Measurements from ENCODE around the gene CCDC34.

CCDC34 gene

DNA sequence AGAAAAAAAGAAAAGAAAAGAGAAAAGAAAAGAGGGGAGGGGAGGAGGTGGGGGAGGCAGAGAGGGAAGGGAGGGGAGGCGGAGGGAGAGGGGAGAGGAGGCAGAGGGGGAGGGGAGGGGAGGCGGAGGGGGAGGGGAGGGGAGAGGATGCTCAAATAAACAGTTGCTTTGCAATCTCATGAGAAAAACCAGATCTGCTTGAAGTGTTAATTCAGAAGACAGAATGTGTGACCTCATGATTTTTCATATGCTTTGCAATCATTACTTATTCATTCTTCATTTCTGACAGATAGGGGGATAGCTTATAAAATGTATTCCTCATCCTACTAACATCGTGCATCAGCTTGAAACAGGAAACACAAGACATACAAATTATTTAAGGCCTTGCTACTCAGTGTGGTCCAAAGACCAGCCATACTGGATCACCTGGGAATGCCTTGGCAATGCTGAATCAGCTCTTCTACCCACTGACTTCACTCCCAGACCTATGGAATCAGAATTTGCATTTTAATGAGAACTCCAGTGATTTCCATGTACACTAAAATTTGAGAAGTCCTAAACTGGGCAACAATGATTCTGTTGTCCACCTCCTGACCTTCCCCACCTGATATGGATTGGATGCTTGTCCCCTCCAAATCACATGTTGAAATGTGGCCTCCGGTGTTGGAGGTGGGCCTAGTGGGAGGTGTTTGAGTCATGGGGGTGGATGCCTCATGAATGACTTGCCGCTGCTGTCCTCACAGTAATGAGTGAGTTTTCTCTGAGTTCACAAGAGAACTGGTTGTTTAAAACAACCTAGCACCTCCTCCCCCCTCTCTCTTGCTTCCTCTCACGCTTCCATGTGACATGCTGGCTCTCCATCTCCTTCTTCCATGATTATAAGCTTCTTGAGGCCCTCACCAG is 69.2 kb downstream of the CCDC34 start:
- Histone ChIP-seq H3K27me3 (no peaks in the 10 kb centered on the region), H3K36me3 (peaks cover 5% of the 10 kb centered on the region; the same call in 1 of the 2 replicates), H3K9me3 (peaks cover 29% of the 10 kb centered on the region), H3K4me2 (no peak overlapping the region), H3K4me3 (no peak overlapping the region), H3K9ac (no peak overlapping the region), H3K4me1 (no peaks in the 10 kb centered on the region), H3K27ac (no peak overlapping the region), H4K20me1 (no peaks in the 10 kb centered on the region)
- TF ChIP-seq Cebpa-rat (IDR thresholded peaks at IDR 0.05), result no peak

DNA sequence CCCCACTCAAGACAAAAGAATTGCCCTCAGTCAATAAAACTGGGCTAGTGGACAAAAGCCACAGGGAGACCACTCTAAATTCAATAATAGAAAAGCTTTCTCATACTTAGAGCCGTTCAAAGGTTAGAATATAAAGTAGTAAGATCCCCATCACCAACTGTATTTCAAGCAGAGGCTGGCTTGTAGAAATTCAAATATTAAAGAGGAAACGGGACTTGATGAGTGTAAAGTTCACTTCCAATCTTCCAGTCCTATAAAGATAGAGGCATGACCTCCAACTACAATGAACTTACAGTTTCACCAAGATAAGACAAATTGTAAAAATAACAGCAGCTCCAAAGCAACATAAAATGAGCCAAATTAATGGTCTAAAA is 70.4 kb downstream of the CCDC34 start:
- H4K20me1 ChIP-seq, result no peaks in the 10 kb centered on the region
- H3K9me3 ChIP-seq, result peaks cover 29% of the 10 kb centered on the region
- H3K9ac ChIP-seq, result no peak overlapping the region
- no peak for TF ChIP-seq Cebpa-rat (IDR thresholded peaks at IDR 0.05)
- H3K4me2 ChIP-seq, result no peak overlapping the region
- H3K4me1 ChIP-seq, result no peaks in the 10 kb centered on the region
- H3K36me3 ChIP-seq, result peaks cover 5% of the 10 kb centered on the region; the same call in 1 of the 2 replicates
- H3K27me3 ChIP-seq, result no peaks in the 10 kb centered on the region
- no peak overlapping the region for H3K27ac ChIP-seq
- no peak overlapping the region for H3K4me3 ChIP-seq

DNA sequence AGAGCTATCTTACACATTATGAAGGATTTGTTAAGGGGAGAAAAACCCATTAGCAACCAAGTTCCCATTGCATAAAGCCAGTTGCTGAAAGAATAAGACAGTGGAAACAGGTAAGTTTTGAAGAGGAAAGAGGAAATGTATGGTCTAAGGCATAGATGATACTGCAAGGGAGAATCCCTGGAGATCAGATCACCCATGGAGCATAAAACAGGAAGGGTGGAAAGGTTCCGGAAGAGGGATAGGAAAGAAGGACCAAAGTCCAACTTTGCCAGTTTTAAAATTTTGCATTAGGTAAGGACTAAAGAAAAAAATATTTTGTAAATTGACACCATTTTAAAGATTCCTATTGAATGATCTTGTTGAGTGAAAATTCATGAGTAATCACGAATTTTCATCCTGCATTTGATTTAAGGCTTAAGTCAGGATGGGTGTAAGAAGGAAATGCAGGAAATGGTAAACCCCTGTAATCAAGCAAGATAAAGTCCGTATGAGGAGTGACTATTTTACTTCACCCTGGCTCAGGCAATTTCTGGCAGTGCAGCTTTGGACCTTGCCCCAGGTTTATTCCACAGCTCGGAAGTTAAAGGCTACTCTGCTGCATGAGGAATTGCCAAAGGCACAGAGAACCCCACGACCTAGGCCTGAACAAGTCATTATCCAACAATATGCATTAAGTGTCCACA is 70.9 kb downstream of the CCDC34 start:
- Histone ChIP-seq H3K36me3 (peaks cover 5% of the 10 kb centered on the region; the same call in 1 of the 2 replicates), H3K4me3 (no peak overlapping the region), H4K20me1 (no peaks in the 10 kb centered on the region), H3K9me3 (peaks cover 29% of the 10 kb centered on the region), H3K27me3 (no peaks in the 10 kb centered on the region), H3K4me1 (no peaks in the 10 kb centered on the region), H3K9ac (no peak overlapping the region), H3K4me2 (no peak overlapping the region), H3K27ac (no peak overlapping the region)
- no peak for TF ChIP-seq Cebpa-rat (IDR thresholded peaks at IDR 0.05)

DNA sequence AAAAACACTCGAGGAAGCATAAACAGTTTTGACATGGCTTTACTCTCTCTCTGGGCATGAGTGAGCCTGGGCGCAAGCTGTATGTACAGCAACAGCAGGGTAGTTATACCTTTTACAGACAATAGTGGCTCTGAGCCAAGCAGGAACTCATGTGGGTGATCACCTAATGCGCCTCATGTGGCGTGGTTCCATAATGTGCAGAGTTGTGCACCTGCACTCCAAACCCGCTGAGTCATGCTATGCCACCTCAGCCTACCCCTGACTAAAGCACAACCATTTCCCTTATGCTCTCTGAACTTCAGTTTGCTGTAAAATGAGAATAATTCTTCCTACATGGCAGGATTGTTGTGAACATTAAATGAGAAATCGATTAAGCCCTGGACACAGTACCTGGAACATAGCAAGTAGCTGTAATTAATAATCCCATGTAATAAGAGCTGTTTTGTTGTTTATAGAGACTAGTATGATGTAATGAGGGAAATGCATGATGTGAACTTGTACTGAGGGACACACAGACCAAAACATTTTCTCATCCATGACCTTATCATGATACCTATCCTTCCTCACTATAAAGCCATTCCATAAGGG is 71.6 kb downstream of the CCDC34 start:
- H3K9ac ChIP-seq, result no peak overlapping the region
- TF ChIP-seq Cebpa-rat (IDR thresholded peaks at IDR 0.05), result no peak
- no peaks in the 10 kb centered on the region for H4K20me1 ChIP-seq
- no peak overlapping the region for H3K4me3 ChIP-seq
- H3K36me3 ChIP-seq, result peaks cover 5% of the 10 kb centered on the region; the same call in 1 of the 2 replicates
- H3K9me3 ChIP-seq, result peaks cover 29% of the 10 kb centered on the region
- H3K27ac ChIP-seq, result no peak overlapping the region
- H3K27me3 ChIP-seq, result no peaks in the 10 kb centered on the region
- no peaks in the 10 kb centered on the region for H3K4me1 ChIP-seq
- H3K4me2 ChIP-seq, result no peak overlapping the region

DNA sequence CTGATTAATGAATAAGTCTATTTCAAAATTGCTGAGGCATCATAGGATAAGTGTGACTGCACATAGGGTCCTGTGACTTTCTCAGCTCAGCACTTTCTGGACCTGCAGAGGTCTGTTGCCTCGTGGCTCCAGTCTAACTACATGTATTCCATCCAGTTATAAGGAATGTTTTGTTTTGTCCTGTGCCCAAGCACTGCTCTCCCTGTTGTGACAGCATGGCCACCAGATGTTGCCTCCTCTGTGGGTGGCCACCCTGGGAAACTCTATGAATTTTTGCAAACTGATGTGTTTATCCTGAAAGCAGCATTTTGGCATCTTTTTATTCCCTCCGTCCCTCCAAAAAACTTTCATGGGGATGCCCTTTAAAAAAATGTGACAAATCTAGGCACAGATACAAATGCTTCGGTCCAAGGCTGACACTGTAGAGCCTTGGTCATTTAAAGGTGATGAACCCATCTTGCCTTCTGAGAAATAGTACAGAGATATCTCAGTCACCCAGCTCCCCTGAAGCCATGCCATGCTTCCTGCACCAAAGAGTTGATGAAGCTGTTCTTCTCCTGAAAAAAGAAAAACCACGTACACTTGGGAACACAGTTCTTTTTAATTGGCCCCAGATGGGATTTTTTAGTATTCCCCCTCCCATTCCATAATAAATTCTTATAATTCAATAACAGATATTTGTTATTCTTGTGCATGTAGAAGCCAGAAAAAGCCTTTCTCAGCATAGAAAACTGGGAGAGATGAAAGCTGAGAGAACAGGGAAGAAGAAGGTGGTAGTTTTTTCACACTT is 72.6 kb downstream of the CCDC34 start:
- Histone ChIP-seq H3K36me3 (peaks cover 5% of the 10 kb centered on the region; the same call in 1 of the 2 replicates), H4K20me1 (no peaks in the 10 kb centered on the region), H3K27me3 (no peaks in the 10 kb centered on the region), H3K4me2 (no peak overlapping the region), H3K9me3 (peaks cover 29% of the 10 kb centered on the region), H3K9ac (no peak overlapping the region), H3K4me1 (no peaks in the 10 kb centered on the region), H3K27ac (no peak overlapping the region), H3K4me3 (no peak overlapping the region)
- TF ChIP-seq Cebpa-rat (IDR thresholded peaks at IDR 0.05), result no peak
